Gastrocnemius medialis (tissue), 4 donors: Measurements from ENCODE around the gene SAP130.

Experiments
- CTCF ChIP-seq, 5 experiments: fragments of 450-650 bp in 3 of 5; fragments of 200-600 bp in 2 of 5; sonication (generic) in 2 of 5; IDR thresholded peaks in 4 of 5; conservative IDR thresholded peaks in 1 of 5; 1 replicate in 4 of 5; 2 replicates in 1 of 5; pipeline ENCODE4 v1.5.1; 2016 to 2019; ENCODE audit warnings: antibody characterized with exemption in 5 of 5, mild to moderate bottlenecking in 3 of 5, moderate library complexity in 3 of 5
- POLR2A ChIP-seq, 2 donors: fragments of 450-650 bp; IDR thresholded peaks; one replicate each; pipeline ENCODE4 v1.6.1; 2017; ENCODE audit warnings: antibody characterized with exemption in 2 of 2, mild to moderate bottlenecking in 2 of 2, moderate library complexity in 2 of 2

- TF ChIP-seq POLR2A (IDR thresholded peaks at IDR 0.05) (no peak), CTCF (IDR thresholded peaks at IDR 0.05 in 4 of 5, conservative IDR thresholded peaks at IDR 0.05 in 1 of 5) (no peak)
Observed at GRCh38 chr2:127941461-127941860, 86.4 kb downstream of the SAP130 start.
